GM12878 (cell line): ENCODE data around the gene CCR7.

ENCODE experiments used
- KDM1A ChIP-seq: fragments of 200-600 bp; sonication (generic); IDR thresholded peaks from 2 replicates; pipeline ENCODE4 v1.6.1; 2016; ENCODE audit warnings: borderline replicate concordance
- POLR2A ChIP-seq: IDR thresholded peaks from 2 replicates; pipeline ENCODE4 v1.6.1; 2011; ENCODE audit warnings: low read depth, mild to moderate bottlenecking, low read length
- SRF ChIP-seq, 2 experiments: IDR thresholded peaks; 2 replicates each; pipeline ENCODE4 v1.6.1; 2011; ENCODE audit warnings: low read depth in 2 of 2, low read length in 2 of 2, mild to moderate bottlenecking in 1 of 2, moderate library complexity in 1 of 2
- TCF12 ChIP-seq: IDR thresholded peaks from 2 replicates; pipeline ENCODE4 v1.6.1; 2011; ENCODE audit warnings: low read depth, mild to moderate bottlenecking, low read length
- ZNF274 ChIP-seq: IDR thresholded peaks from one replicate; pipeline ENCODE4 v1.8.0; 2011; ENCODE audit not compliant: insufficient read length, insufficient read depth
- ZZZ3 ChIP-seq: IDR thresholded peaks from 2 replicates; pipeline ENCODE4 v1.6.1; 2011; ENCODE audit warnings: low read depth; ENCODE audit not compliant: control insufficient read depth, insufficient read length
- TF ChIP-seq, protein P1 (sequence below), 3 experiments: IDR thresholded peaks in 2 of 3; conservative IDR thresholded peaks in 1 of 3; 2 replicates each; pipeline ENCODE4 v1.5.1; 2011; ENCODE audit warnings: low read depth in 3 of 3, low read length in 3 of 3, mild to moderate bottlenecking in 3 of 3, control low read depth in 2 of 3, moderate library complexity in 2 of 3, inconsistent platforms in 1 of 3, mixed read lengths in 1 of 3; ENCODE audit not compliant: control insufficient read depth in 2 of 3, insufficient read depth in 1 of 3; ENCODE audit errors: extremely low read depth in 1 of 3
- TF ChIP-seq, protein P2 (sequence below): IDR thresholded peaks from 2 replicates; pipeline ENCODE4 v1.6.1; 2012; ENCODE audit warnings: low read depth, low read length, improper control_type of control experiment

DNA sequence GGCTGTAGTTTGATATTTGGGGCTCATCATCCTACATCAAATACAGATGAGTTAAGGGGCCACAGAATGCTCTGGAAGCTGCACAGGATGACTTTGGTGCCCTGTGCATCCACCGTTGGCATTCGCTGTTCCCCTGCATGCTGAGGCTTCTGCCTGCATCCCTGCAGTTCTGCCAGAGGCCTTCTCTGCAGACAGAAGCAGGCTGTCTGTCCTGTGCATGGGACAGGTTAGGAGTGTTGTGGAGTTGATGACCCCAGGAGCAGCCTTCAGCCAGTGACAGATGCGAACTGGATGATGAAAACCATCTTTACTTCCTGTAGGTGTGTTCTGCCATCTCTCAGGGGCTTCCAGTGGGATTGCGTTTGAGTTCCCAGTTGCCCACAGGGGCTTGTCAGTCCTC lies 50.3 kb downstream of the CCR7 start:
- TF ChIP-seq ZNF274, result no peak
- TF ChIP-seq, protein P1, sequence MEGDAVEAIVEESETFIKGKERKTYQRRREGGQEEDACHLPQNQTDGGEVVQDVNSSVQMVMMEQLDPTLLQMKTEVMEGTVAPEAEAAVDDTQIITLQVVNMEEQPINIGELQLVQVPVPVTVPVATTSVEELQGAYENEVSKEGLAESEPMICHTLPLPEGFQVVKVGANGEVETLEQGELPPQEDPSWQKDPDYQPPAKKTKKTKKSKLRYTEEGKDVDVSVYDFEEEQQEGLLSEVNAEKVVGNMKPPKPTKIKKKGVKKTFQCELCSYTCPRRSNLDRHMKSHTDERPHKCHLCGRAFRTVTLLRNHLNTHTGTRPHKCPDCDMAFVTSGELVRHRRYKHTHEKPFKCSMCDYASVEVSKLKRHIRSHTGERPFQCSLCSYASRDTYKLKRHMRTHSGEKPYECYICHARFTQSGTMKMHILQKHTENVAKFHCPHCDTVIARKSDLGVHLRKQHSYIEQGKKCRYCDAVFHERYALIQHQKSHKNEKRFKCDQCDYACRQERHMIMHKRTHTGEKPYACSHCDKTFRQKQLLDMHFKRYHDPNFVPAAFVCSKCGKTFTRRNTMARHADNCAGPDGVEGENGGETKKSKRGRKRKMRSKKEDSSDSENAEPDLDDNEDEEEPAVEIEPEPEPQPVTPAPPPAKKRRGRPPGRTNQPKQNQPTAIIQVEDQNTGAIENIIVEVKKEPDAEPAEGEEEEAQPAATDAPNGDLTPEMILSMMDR (IDR thresholded peaks at IDR 0.05 in 2 of 3, conservative IDR thresholded peaks at IDR 0.05 in 1 of 3; ENCODE audit: control insufficient read depth in 2 of 3, extremely low read depth in 1 of 3, insufficient read depth in 1 of 3, low read depth in 3 of 3, low read length in 3 of 3), result no peak
- TF ChIP-seq, protein P2, sequence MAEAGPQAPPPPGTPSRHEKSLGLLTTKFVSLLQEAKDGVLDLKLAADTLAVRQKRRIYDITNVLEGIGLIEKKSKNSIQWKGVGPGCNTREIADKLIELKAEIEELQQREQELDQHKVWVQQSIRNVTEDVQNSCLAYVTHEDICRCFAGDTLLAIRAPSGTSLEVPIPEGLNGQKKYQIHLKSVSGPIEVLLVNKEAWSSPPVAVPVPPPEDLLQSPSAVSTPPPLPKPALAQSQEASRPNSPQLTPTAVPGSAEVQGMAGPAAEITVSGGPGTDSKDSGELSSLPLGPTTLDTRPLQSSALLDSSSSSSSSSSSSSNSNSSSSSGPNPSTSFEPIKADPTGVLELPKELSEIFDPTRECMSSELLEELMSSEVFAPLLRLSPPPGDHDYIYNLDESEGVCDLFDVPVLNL, result no peak
- no peak for TF ChIP-seq KDM1A
- TF ChIP-seq TCF12, result no peak
- TF ChIP-seq POLR2A, result no peak
- no peak for TF ChIP-seq SRF (IDR thresholded peaks at IDR 0.05; ENCODE audit: low read depth in 2 of 2, low read length in 2 of 2)
- no peak for TF ChIP-seq ZZZ3
